Liver (tissue), 9 donors: ENCODE measurements around the gene CALM3. TPM values are rescaled to one million over a fixed set of nuclear protein-coding genes. Genes with fewer than 3 reads are reported as not detected.

Experiments used
- DNase-seq: peaks from one replicate; pipeline ENCODE4 v3.0.0-alpha.2; 2017; ENCODE audit warnings: low spot score
- H3K27ac ChIP-seq, 2 donors: one replicate each; pipeline ENCODE4 v1.7.0; 2013; ENCODE audit warnings: inconsistent platforms in 2 of 2, low read length in 2 of 2, control low read depth in 1 of 2, low read depth in 1 of 2, mild to moderate bottlenecking in 1 of 2
- H3K27me3 ChIP-seq, 4 donors: one replicate each; pipeline versions ENCODE4 v1.6.1 to v1.7.0; 2013; ENCODE audit warnings: low read length in 3 of 4, inconsistent platforms in 1 of 4, mild to moderate bottlenecking in 1 of 4, moderate library complexity in 1 of 4; ENCODE audit not compliant: control insufficient read depth in 4 of 4, insufficient read depth in 4 of 4
- H3K36me3 ChIP-seq, 4 donors: one replicate each; pipeline versions ENCODE4 v1.6.1 to v1.7.0; 2013; ENCODE audit warnings: low read length in 3 of 4, mild to moderate bottlenecking in 3 of 4, low read depth in 1 of 4, moderate library complexity in 1 of 4; ENCODE audit not compliant: control insufficient read depth in 4 of 4, insufficient read depth in 3 of 4
- H3K4me1 ChIP-seq, 4 donors: one replicate each; pipeline versions ENCODE4 v1.6.1 to v1.7.0; 2013; ENCODE audit warnings: low read length in 3 of 4, mild to moderate bottlenecking in 3 of 4, moderate library complexity in 1 of 4; ENCODE audit not compliant: control insufficient read depth in 4 of 4, insufficient read depth in 4 of 4
- H3K4me3 ChIP-seq, 3 donors: one replicate each; pipeline versions ENCODE4 v1.6.1 to v1.7.0; 2013; ENCODE audit warnings: low read length in 3 of 3, control low read depth in 1 of 3, low read depth in 1 of 3, mild to moderate bottlenecking in 1 of 3
- H3K9ac ChIP-seq, 2 donors: one replicate each; pipeline ENCODE4 v1.7.0; 2013; ENCODE audit warnings: low read length in 2 of 2, mild to moderate bottlenecking in 2 of 2, moderate library complexity in 2 of 2, control low read depth in 1 of 2, low read depth in 1 of 2
- H3K9me3 ChIP-seq, 4 donors: one replicate each; pipeline versions ENCODE4 v1.6.1 to v1.7.0; 2013; ENCODE audit warnings: low read length in 3 of 4; ENCODE audit not compliant: control insufficient read depth in 4 of 4
- EGR1 ChIP-seq, 2 donors: IDR thresholded peaks; 2 replicates each; pipeline ENCODE4 v1.6.1; 2016 to 2018; ENCODE audit warnings: antibody characterized with exemption in 2 of 2, low read depth in 2 of 2
- FOXA1 ChIP-seq: IDR thresholded peaks from 2 replicates; pipeline ENCODE4 v1.6.1; 2016; ENCODE audit warnings: antibody characterized with exemption
- FOXA2 ChIP-seq: IDR thresholded peaks from 2 replicates; pipeline ENCODE4 v1.6.1; 2016; ENCODE audit warnings: antibody characterized with exemption
- GABPA ChIP-seq, 2 donors: IDR thresholded peaks in 1 of 2; conservative IDR thresholded peaks in 1 of 2; 2 replicates each; pipeline ENCODE4 v1.6.1; 2016; ENCODE audit warnings: antibody characterized with exemption in 2 of 2, mild to moderate bottlenecking in 1 of 2, moderate library complexity in 1 of 2
- HNF4A ChIP-seq, 2 donors: conservative IDR thresholded peaks; 2 replicates each; pipeline ENCODE4 v1.6.1; 2016; ENCODE audit warnings: antibody characterized with exemption in 2 of 2, mild to moderate bottlenecking in 2 of 2
- HNF4G ChIP-seq: IDR thresholded peaks from 2 replicates; pipeline ENCODE4 v1.6.1; 2016; ENCODE audit warnings: antibody characterized with exemption
- JUND ChIP-seq, 2 donors: IDR thresholded peaks; 2 replicates each; pipeline ENCODE4 v1.6.1; 2016; ENCODE audit warnings: antibody characterized with exemption in 2 of 2
- NR2F2 ChIP-seq: IDR thresholded peaks from 2 replicates; pipeline ENCODE4 v1.6.1; 2016; ENCODE audit warnings: antibody characterized with exemption
- RAD21 ChIP-seq, 2 donors: IDR thresholded peaks; 2 replicates each; pipeline ENCODE4 v1.6.1; 2016; ENCODE audit warnings: antibody characterized with exemption in 2 of 2, mild to moderate bottlenecking in 2 of 2
- RXRA ChIP-seq, 2 donors: IDR thresholded peaks; 2 replicates each; pipeline ENCODE4 v1.6.1; 2017 to 2018; ENCODE audit warnings: antibody characterized with exemption in 2 of 2, mild to moderate bottlenecking in 1 of 2
- SP1 ChIP-seq: IDR thresholded peaks from 2 replicates; pipeline ENCODE4 v1.6.1; 2018; ENCODE audit warnings: antibody characterized with exemption, mild to moderate bottlenecking
- TAF1 ChIP-seq: conservative IDR thresholded peaks from 2 replicates; pipeline ENCODE4 v1.6.1; 2016; ENCODE audit warnings: antibody characterized with exemption, mild to moderate bottlenecking
- YY1 ChIP-seq: IDR thresholded peaks from 2 replicates; pipeline ENCODE4 v1.6.1; 2016; ENCODE audit warnings: antibody characterized with exemption, mild to moderate bottlenecking
- WGBS: extraction: QIAGEN DNeasy Blood & Tissue Kit; methylation state at CpG from one replicate; pipeline ENCODE4 v1.1.7; 2013; 5-methylcytosine and 5-hydroxymethylcytosine counted together
- polyA plus RNA-seq, 2 donors: library from polyadenylated mRNA; stranded (reverse) in 1 of 2; unstranded in 1 of 2; fragments of 200-250 nt in 1 of 2; fragments of >200 nt in 1 of 2; fragmentation: Nextera tagmentation in 1 of 2; extraction: Ambion mirVana in 1 of 2; gene quantifications; one replicate each; pipeline versions ENCODE4 v1.2.1 to v1.2.3, GENCODE V29; 2013 to 2015
- total RNA-seq, 2 donors: library from RNA; depleted of rRNA; stranded (reverse); fragments of >200 nt; gene quantifications; one replicate each; pipeline ENCODE4 v1.2.3, GENCODE V29; 2014
- TF ChIP-seq, protein P1 (sequence below): IDR thresholded peaks from 2 replicates; pipeline ENCODE4 v1.6.1; 2016; ENCODE audit warnings: antibody characterized with exemption
- TF ChIP-seq, protein P2 (sequence below): IDR thresholded peaks from 2 replicates; pipeline ENCODE4 v1.6.1; 2016; ENCODE audit warnings: antibody characterized with exemption
- TF ChIP-seq, protein P3 (sequence below): IDR thresholded peaks from 2 replicates; pipeline ENCODE4 v1.6.1; 2016; ENCODE audit warnings: antibody characterized with exemption, mild to moderate bottlenecking
- TF ChIP-seq, protein P4 (sequence below): IDR thresholded peaks from 2 replicates; pipeline ENCODE4 v1.6.1; 2016; ENCODE audit warnings: antibody characterized with exemption
- TF ChIP-seq, protein P5 (sequence below): fragments of 150-350 bp; IDR thresholded peaks from 2 replicates; pipeline ENCODE4 v1.5.1; 2017; ENCODE audit warnings: improper control_type of control experiment, low read depth, low read length; ENCODE audit not compliant: missing input control
- donor health status: healthy.
- donor health status: healthy.
- donor health status: healthy.
- donor health status: healthy.
- donor health status: healthy.

CALM3 gene
- total and polyA plus RNA-seq, 4 donors: 51.4 to 112 (median 81.7) TPM

DNA sequence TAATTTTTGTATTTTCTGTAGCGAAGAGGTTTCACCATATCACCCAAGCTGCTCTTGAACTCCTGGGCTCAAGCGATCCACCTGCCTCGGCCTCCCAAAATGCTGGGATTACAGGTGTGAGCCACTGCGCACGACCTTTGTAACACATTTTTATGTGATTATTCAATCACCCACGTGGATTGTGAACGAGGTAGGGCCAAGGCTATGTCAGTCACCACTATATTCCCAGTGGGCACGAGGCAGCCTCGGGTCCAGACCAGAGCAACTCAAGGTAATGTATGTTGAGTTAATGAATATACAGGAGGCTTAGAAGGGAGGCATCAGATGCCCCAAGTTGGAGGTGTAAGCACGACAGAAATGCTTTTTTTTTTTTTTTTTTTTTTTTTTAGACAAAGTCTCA, 14.8 kb downstream of the CALM3 start:
- TF ChIP-seq FOXA1 (no peak), FOXA2 (no peak), EGR1 (IDR thresholded peaks at IDR 0.05; ENCODE audit: low read depth in 2 of 2) (no peak), HNF4G (no peak), RAD21 (IDR thresholded peaks at IDR 0.05) (no peak), NR2F2 (no peak), YY1 (no peak), SP1 (no peak), RXRA (IDR thresholded peaks at IDR 0.05) (no peak), TAF1 (no peak)
- TF ChIP-seq, protein P1, sequence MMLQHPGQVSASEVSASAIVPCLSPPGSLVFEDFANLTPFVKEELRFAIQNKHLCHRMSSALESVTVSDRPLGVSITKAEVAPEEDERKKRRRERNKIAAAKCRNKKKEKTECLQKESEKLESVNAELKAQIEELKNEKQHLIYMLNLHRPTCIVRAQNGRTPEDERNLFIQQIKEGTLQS: no peak
- TF ChIP-seq, protein P2, sequence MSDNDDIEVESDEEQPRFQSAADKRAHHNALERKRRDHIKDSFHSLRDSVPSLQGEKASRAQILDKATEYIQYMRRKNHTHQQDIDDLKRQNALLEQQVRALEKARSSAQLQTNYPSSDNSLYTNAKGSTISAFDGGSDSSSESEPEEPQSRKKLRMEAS: no peak
- H3K4me3 ChIP-seq: no peak overlapping the region
- no peaks in the 10 kb centered on the region for H3K9me3 ChIP-seq
- H3K27ac ChIP-seq: no peak overlapping the region
- no peak overlapping the region for H3K9ac ChIP-seq
- no peaks in the 10 kb centered on the region for H3K27me3 ChIP-seq
- H3K36me3 ChIP-seq: no peaks in the 10 kb centered on the region
- WGBS: 82% methylated on average over 10 of the region's 10 CpGs
- no peak for DNase-seq
- peaks cover 0 to 6% (median 3%) of the 10 kb centered on the region in 4 donors for H3K4me1 ChIP-seq

DNA sequence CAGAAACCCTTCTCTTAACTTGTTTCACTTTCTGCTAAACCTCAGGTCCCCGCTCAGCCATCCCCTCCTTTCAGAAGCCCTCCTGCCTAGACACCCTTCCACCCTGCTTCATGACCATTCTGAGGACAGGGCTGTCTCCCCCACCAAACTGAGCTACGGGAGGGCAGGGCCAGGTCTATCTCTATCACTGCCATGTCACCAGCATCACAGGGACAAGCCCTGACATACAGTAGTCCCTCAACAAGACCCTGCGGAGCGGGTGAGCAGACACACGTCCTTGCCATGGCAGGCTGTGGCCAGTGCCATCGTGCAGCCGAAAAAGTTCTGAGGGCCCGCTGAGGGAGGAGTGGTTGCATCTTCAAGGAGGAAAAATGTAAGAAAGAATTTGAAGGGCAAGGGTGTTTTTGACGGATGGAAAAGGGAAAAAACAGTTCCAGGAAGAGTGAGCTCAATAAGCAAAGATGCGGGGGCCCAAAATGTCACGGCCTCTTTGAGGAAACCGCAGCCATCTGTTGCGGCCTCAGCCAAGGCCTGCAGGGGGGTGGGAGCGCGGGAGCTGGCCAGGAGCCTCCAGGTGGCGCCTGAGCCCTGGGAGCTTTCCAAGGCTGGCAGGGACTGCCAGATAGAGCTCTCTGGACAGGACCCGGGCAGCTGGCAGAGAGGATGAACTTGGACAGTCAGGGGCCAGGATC, 15.6 kb downstream of the CALM3 start:
- H3K4me1 ChIP-seq: peaks cover 0 to 8% (median 3%) of the 10 kb centered on the region in 4 donors
- no peak overlapping the region for H3K9ac ChIP-seq
- no peak overlapping the region for H3K4me3 ChIP-seq
- no peaks in the 10 kb centered on the region for H3K27me3 ChIP-seq
- DNase-seq: no peak
- WGBS: 33% methylated on average over 17 of the region's 17 CpGs
- H3K36me3 ChIP-seq: no peaks in the 10 kb centered on the region
- TF ChIP-seq, protein P3, sequence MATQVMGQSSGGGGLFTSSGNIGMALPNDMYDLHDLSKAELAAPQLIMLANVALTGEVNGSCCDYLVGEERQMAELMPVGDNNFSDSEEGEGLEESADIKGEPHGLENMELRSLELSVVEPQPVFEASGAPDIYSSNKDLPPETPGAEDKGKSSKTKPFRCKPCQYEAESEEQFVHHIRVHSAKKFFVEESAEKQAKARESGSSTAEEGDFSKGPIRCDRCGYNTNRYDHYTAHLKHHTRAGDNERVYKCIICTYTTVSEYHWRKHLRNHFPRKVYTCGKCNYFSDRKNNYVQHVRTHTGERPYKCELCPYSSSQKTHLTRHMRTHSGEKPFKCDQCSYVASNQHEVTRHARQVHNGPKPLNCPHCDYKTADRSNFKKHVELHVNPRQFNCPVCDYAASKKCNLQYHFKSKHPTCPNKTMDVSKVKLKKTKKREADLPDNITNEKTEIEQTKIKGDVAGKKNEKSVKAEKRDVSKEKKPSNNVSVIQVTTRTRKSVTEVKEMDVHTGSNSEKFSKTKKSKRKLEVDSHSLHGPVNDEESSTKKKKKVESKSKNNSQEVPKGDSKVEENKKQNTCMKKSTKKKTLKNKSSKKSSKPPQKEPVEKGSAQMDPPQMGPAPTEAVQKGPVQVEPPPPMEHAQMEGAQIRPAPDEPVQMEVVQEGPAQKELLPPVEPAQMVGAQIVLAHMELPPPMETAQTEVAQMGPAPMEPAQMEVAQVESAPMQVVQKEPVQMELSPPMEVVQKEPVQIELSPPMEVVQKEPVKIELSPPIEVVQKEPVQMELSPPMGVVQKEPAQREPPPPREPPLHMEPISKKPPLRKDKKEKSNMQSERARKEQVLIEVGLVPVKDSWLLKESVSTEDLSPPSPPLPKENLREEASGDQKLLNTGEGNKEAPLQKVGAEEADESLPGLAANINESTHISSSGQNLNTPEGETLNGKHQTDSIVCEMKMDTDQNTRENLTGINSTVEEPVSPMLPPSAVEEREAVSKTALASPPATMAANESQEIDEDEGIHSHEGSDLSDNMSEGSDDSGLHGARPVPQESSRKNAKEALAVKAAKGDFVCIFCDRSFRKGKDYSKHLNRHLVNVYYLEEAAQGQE: no peak
- TF ChIP-seq, protein P1: no peak
- TF ChIP-seq RXRA (IDR thresholded peaks at IDR 0.05): no peak
- no peak for TF ChIP-seq EGR1 (IDR thresholded peaks at IDR 0.05; ENCODE audit: low read depth in 2 of 2)
- no peak for TF ChIP-seq HNF4A (conservative IDR thresholded peaks at IDR 0.05)
- no peak for TF ChIP-seq NR2F2
- TF ChIP-seq RAD21 (IDR thresholded peaks at IDR 0.05): peak; percentile 51 to 68
- TF ChIP-seq, protein P2: no peak
- TF ChIP-seq, protein P4, sequence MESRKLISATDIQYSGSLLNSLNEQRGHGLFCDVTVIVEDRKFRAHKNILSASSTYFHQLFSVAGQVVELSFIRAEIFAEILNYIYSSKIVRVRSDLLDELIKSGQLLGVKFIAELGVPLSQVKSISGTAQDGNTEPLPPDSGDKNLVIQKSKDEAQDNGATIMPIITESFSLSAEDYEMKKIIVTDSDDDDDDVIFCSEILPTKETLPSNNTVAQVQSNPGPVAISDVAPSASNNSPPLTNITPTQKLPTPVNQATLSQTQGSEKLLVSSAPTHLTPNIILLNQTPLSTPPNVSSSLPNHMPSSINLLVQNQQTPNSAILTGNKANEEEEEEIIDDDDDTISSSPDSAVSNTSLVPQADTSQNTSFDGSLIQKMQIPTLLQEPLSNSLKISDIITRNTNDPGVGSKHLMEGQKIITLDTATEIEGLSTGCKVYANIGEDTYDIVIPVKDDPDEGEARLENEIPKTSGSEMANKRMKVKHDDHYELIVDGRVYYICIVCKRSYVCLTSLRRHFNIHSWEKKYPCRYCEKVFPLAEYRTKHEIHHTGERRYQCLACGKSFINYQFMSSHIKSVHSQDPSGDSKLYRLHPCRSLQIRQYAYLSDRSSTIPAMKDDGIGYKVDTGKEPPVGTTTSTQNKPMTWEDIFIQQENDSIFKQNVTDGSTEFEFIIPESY: no peak
- TF ChIP-seq JUND (IDR thresholded peaks at IDR 0.05): no peak
- TF ChIP-seq, protein P5, sequence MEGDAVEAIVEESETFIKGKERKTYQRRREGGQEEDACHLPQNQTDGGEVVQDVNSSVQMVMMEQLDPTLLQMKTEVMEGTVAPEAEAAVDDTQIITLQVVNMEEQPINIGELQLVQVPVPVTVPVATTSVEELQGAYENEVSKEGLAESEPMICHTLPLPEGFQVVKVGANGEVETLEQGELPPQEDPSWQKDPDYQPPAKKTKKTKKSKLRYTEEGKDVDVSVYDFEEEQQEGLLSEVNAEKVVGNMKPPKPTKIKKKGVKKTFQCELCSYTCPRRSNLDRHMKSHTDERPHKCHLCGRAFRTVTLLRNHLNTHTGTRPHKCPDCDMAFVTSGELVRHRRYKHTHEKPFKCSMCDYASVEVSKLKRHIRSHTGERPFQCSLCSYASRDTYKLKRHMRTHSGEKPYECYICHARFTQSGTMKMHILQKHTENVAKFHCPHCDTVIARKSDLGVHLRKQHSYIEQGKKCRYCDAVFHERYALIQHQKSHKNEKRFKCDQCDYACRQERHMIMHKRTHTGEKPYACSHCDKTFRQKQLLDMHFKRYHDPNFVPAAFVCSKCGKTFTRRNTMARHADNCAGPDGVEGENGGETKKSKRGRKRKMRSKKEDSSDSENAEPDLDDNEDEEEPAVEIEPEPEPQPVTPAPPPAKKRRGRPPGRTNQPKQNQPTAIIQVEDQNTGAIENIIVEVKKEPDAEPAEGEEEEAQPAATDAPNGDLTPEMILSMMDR: peak; percentile 50
- TF ChIP-seq FOXA2: no peak
- TF ChIP-seq FOXA1: no peak
- TF ChIP-seq GABPA (IDR thresholded peaks at IDR 0.05 in 1 of 2, conservative IDR thresholded peaks at IDR 0.05 in 1 of 2): no peak
- TF ChIP-seq YY1: no peak
- H3K9me3 ChIP-seq: no peaks in the 10 kb centered on the region
- peak overlapping the region in 1 of 2 donors; percentile 12 for H3K27ac ChIP-seq
